GM18508 (cell line): ENCODE data around the gene RALGAPA1.

Experiments
- ATAC-seq: cut with Tn5 transposase; IDR thresholded peaks from one replicate; pipeline ENCODE4 v1.9.1; 2021; ENCODE audit warnings: moderate number of reproducible peaks; ENCODE audit not compliant: insufficient read depth, unreplicated experiment

RALGAPA1 gene

GRCh38 chr14:35506461-35506860, 302.6 kb downstream of the RALGAPA1 start:
- ATAC-seq: no peak

GRCh38 chr14:35504260-35504659, 304.8 kb downstream of the RALGAPA1 start:
- ATAC-seq: no peak

- ATAC-seq: no peak
Observed at GRCh38 chr14:35503646-35504045, 305.4 kb downstream of the RALGAPA1 start.

GRCh38 chr14:35499180-35499579, 309.9 kb downstream of the RALGAPA1 start:
- no peak for ATAC-seq

- ATAC-seq: no peak
Observed at GRCh38 chr14:35495278-35495677, 313.8 kb downstream of the RALGAPA1 start.

- no peak for ATAC-seq
Observed at GRCh38 chr14:35492569-35493014, 316.5 kb downstream of the RALGAPA1 start.
